Keratinocyte (primary cell): Measurements from ENCODE around the gene TUBA1A. TPM values are rescaled to one million over a fixed set of nuclear protein-coding genes. Genes with fewer than 3 reads are reported as not detected.

ENCODE experiments used
- DNase-seq: peaks from one replicate; pipeline ENCODE4 v3.0.0-alpha.2; 2011; ENCODE audit warnings: low read depth, missing footprints, low spot score
- FAIRE-seq: peaks from 2 replicates; lab custom pipeline; 2011; peaks lifted over from hg19 to GRCh38; lab: Jason Lieb, UNC
- H2AFZ ChIP-seq: 2 replicates; pipeline ENCODE4 v1.6.0; 2012; ENCODE audit warnings: low read length, control low read depth, inconsistent platforms; ENCODE audit not compliant: control insufficient read depth
- H3K27ac ChIP-seq: 2 replicates; pipeline ENCODE4 v1.5.1; 2011; ENCODE audit warnings: low read length; ENCODE audit not compliant: control insufficient read depth, insufficient read depth
- H3K27me3 ChIP-seq: 3 replicates; pipeline ENCODE4 v1.6.0; 2011; ENCODE audit warnings: low read length; ENCODE audit not compliant: control insufficient read depth, insufficient read depth; ENCODE audit errors: extremely low read depth
- H3K36me3 ChIP-seq, 2 experiments: 2 replicates in 1 of 2; 3 replicates in 1 of 2; pipeline ENCODE4 v1.5.1; 2011; ENCODE audit warnings: low read length in 2 of 2, mild to moderate bottlenecking in 1 of 2; ENCODE audit not compliant: control insufficient read depth in 2 of 2, insufficient read depth in 2 of 2; ENCODE audit errors: extremely low read depth in 1 of 2
- H3K4me1 ChIP-seq: 3 replicates; pipeline ENCODE4 v1.5.1; 2011; ENCODE audit warnings: low read length; ENCODE audit not compliant: control insufficient read depth, insufficient read depth; ENCODE audit errors: extremely low read depth
- H3K4me2 ChIP-seq: 3 replicates; pipeline ENCODE4 v1.6.0; 2011; ENCODE audit warnings: low read depth, low read length; ENCODE audit not compliant: control insufficient read depth, insufficient read depth; ENCODE audit errors: extremely low read depth
- H3K4me3 ChIP-seq, 3 experiments: fragments of 200-600 bp in 1 of 3; sonication (generic) in 1 of 3; 2 replicates in 2 of 3; 3 replicates in 1 of 3; pipeline ENCODE4 v1.5.1; 2011 to 2016; ENCODE audit warnings: low read length in 3 of 3, mild to moderate bottlenecking in 3 of 3, control low read depth in 2 of 3, inconsistent platforms in 1 of 3, low read depth in 1 of 3, mixed read lengths in 1 of 3, mixed run types in 1 of 3, moderate library complexity in 1 of 3; ENCODE audit not compliant: control insufficient read depth in 2 of 3, insufficient read depth in 2 of 3; ENCODE audit errors: extremely low read depth in 1 of 3
- H3K79me2 ChIP-seq: 2 replicates; pipeline ENCODE4 v1.6.0; 2012; ENCODE audit warnings: low read length; ENCODE audit not compliant: control insufficient read depth, insufficient read depth
- H3K9ac ChIP-seq: 3 replicates; pipeline ENCODE4 v1.6.0; 2011; ENCODE audit warnings: low read length; ENCODE audit not compliant: control insufficient read depth, insufficient read depth; ENCODE audit errors: extremely low read depth
- H3K9me1 ChIP-seq: 3 replicates; pipeline ENCODE4 v1.6.0; 2011; ENCODE audit warnings: low read length; ENCODE audit not compliant: control insufficient read depth, insufficient read depth; ENCODE audit errors: extremely low read depth
- H3K9me3 ChIP-seq: 2 replicates; pipeline ENCODE4 v1.5.1; 2012; ENCODE audit warnings: low read depth, low read length; ENCODE audit not compliant: control insufficient read depth
- H4K20me1 ChIP-seq: 3 replicates; pipeline ENCODE4 v1.6.0; 2011; ENCODE audit warnings: low read length; ENCODE audit not compliant: control insufficient read depth, insufficient read depth; ENCODE audit errors: extremely low read depth
- CTCF ChIP-seq, 3 experiments: IDR thresholded peaks in 1 of 3; conservative IDR thresholded peaks in 1 of 3; optimal IDR thresholded peaks in 1 of 3; 2 replicates in 2 of 3; 3 replicates in 1 of 3; pipeline versions ENCODE3 to v1.5.1; 2011; ENCODE audit warnings: low read length in 3 of 3, mild to moderate bottlenecking in 3 of 3, moderate library complexity in 2 of 3, control low read depth in 1 of 3, inconsistent platforms in 1 of 3; ENCODE audit not compliant: insufficient read depth in 2 of 3; ENCODE audit errors: extremely low read depth in 1 of 3
- EZH2 ChIP-seq: IDR thresholded peaks from one replicate; pipeline ENCODE4 v1.6.1; 2012; ENCODE audit warnings: inconsistent platforms, mild to moderate bottlenecking, low read length, moderate library complexity
- dilution Hi-C: fragments of 300-500 bp; cut with MboI; formaldehyde crosslinking; loops from one replicate; pipeline ENCODE4 v1.7.0; 2020; ENCODE audit warnings: low sequenced_read_pairs; ENCODE audit not compliant: extremely low pct_ligation_motif_present
- polyA plus RNA-seq, 5 experiments: library from polyadenylated mRNA; depleted of rRNA in 3 of 5; stranded (reverse) in 3 of 5; stranded (forward) in 1 of 5; unstranded in 1 of 5; fragments of >200 nt; gene quantifications; 1 replicate in 1 of 5; 2 replicates in 3 of 5; 3 replicates in 1 of 5; pipeline versions ENCODE4 v1.2.1 to v1.2.3, GENCODE V29; 2011 to 2012; ENCODE audit warnings: missing spikeins in 2 of 5, low read depth in 1 of 5, low replicate concordance in 1 of 5

The TUBA1A gene
- polyA plus RNA-seq, 1 donor (not counting 4 experiments of a cell fraction or from before 2014, with no cell fraction given) = 288 TPM

GRCh38 chr12:49190974-49191373, 2.1 kb upstream of the TUBA1A start:
- DNase-seq (no peak), FAIRE-seq (no peak)
- Histone ChIP-seq H4K20me1 (no peaks in the 10 kb centered on the region), H3K9me3 (no peaks in the 10 kb centered on the region), H3K9me1 (no peaks in the 10 kb centered on the region), H3K27me3 (peaks cover 3% of the 10 kb centered on the region), H3K9ac (no peak overlapping the region), H2AFZ (no peak overlapping the region), H3K79me2 (no peaks in the 10 kb centered on the region), H3K4me3 (no peak overlapping the region), H3K27ac (no peak overlapping the region), H3K36me3 (peaks cover 0 to 1% of the 10 kb centered on the region in 2 experiments), H3K4me2 (no peak overlapping the region), H3K4me1 (peaks cover 4% of the 10 kb centered on the region)
- TF ChIP-seq CTCF (optimal IDR thresholded peaks at IDR 0.05 in 1 of 3, IDR thresholded peaks at IDR 0.05 in 1 of 3, conservative IDR thresholded peaks at IDR 0.05 in 1 of 3; ENCODE audit: extremely low read depth in 1 of 3, insufficient read depth in 2 of 3, low read length in 3 of 3) = no peak
- TF ChIP-seq EZH2 = no peak
- dilution Hi-C loops = no loop called here

GRCh38 chr12:49189731-49190716, 1.1 kb upstream of the TUBA1A start:
- Histone ChIP-seq H3K27ac (no peak overlapping the region), H3K4me3 (no peak overlapping the region)
- no peak for FAIRE-seq

More at GRCh38 chr12:49189731-49190716, 1.1 kb upstream of the TUBA1A start:
- H3K9me3 ChIP-seq = no peaks in the 10 kb centered on the region
- H4K20me1 ChIP-seq = no peaks in the 10 kb centered on the region
- dilution Hi-C loops = no loop called here
- H3K9me1 ChIP-seq = no peaks in the 10 kb centered on the region
- H3K27me3 ChIP-seq = peaks cover 3% of the 10 kb centered on the region
- H3K4me2 ChIP-seq = no peak overlapping the region
- H3K9ac ChIP-seq = no peak overlapping the region
- H3K36me3 ChIP-seq = peaks cover 0 to 1% of the 10 kb centered on the region in 2 experiments
- DNase-seq = no peak
- peaks cover 4% of the 10 kb centered on the region for H3K4me1 ChIP-seq
- H2AFZ ChIP-seq = no peak overlapping the region
- H3K79me2 ChIP-seq = no peaks in the 10 kb centered on the region
- TF ChIP-seq EZH2 (no peak), CTCF (optimal IDR thresholded peaks at IDR 0.05 in 1 of 3, IDR thresholded peaks at IDR 0.05 in 1 of 3, conservative IDR thresholded peaks at IDR 0.05 in 1 of 3; ENCODE audit: extremely low read depth in 1 of 3, insufficient read depth in 2 of 3, low read length in 3 of 3) (no peak)
